ENCODE measurements around the gene HMGN4. TPM values are rescaled to one million over a fixed set of nuclear protein-coding genes. Genes with fewer than 3 reads are reported as not detected.
"Not testable (repeated sequence)": the region's sequence is repeated elsewhere in the genome, so short reads cannot be mapped to it uniquely, and the experiment has no call there.

Gene HMGN4
- total RNA-seq, 1 donor from 2014 or later, result 81.8 TPM

GRCh38 chr6:26543953-26544352 is 5.8 kb downstream of the HMGN4 start:
- Histone ChIP-seq H4K20me1 (ENCODE audit: low read depth) (peaks cover 5% of the 10 kb centered on the region), H3K27ac (no peak overlapping the region), H3K4me2 (no peak overlapping the region), H3K79me2 (ENCODE audit: low read depth) (peaks cover 39% of the 10 kb centered on the region), H3K4me1 (peaks cover 3% of the 10 kb centered on the region), H3K36me3 (peaks cover 3% of the 10 kb centered on the region), H3K9me3 (ENCODE audit: low read depth) (no peaks in the 10 kb centered on the region), H2AFZ (replicated peaks) (no peak overlapping the region), H3K27me3 (no peaks in the 10 kb centered on the region), H3F3A (ENCODE audit: low read depth) (peaks cover 17% of the 10 kb centered on the region), H3K9ac (no peak overlapping the region), H3K4me3 (no peak overlapping the region)
- no peaks in the 10 kb centered on the region for H3K9me3 Mint-ChIP-seq
- no peak for TF ChIP-seq EZH2 (IDR thresholded peaks at IDR 0.05)
- peak; percentile 31 for TF ChIP-seq CTCF (IDR thresholded peaks at IDR 0.05)
- no peak for TF ChIP-seq EZH2phosphoT487 (IDR thresholded peaks at IDR 0.05)
- H3K36me3 Mint-ChIP-seq, result peaks cover 11% of the 10 kb centered on the region
- H3K4me1 Mint-ChIP-seq, result peaks cover 18% of the 10 kb centered on the region
- H3K27ac Mint-ChIP-seq, result no peak overlapping the region
- H3K4me3 Mint-ChIP-seq, result no peak overlapping the region
- no peak for DNase-seq (ENCODE audit: low spot score)
- no peaks in the 10 kb centered on the region for H3K27me3 Mint-ChIP-seq (ENCODE audit: insufficient read depth, low read depth)

GRCh38 chr6:26544473-26544872 is 6.3 kb downstream of the HMGN4 start:
- Histone ChIP-seq H3K79me2 (ENCODE audit: low read depth) (peaks cover 34% of the 10 kb centered on the region), H3K4me3 (no peak overlapping the region), H2AFZ (replicated peaks) (no peak overlapping the region), H3K9me3 (ENCODE audit: low read depth) (no peaks in the 10 kb centered on the region), H3K9ac (no peak overlapping the region), H4K20me1 (ENCODE audit: low read depth) (peaks cover 5% of the 10 kb centered on the region), H3F3A (ENCODE audit: low read depth) (peaks cover 11% of the 10 kb centered on the region), H3K36me3 (peaks cover 3% of the 10 kb centered on the region), H3K4me2 (no peak overlapping the region), H3K27ac (no peak overlapping the region), H3K27me3 (no peaks in the 10 kb centered on the region), H3K4me1 (no peaks in the 10 kb centered on the region)
- no peak for DNase-seq (ENCODE audit: low spot score)
- Mint-ChIP-seq H3K36me3 (peaks cover 11% of the 10 kb centered on the region), H3K4me1 (peaks cover 14% of the 10 kb centered on the region), H3K9me3 (no peaks in the 10 kb centered on the region), H3K4me3 (no peak overlapping the region), H3K27me3 (ENCODE audit: insufficient read depth, low read depth) (no peaks in the 10 kb centered on the region), H3K27ac (no peak overlapping the region)
- TF ChIP-seq EZH2 (IDR thresholded peaks at IDR 0.05) (no peak), CTCF (IDR thresholded peaks at IDR 0.05) (no peak), EZH2phosphoT487 (IDR thresholded peaks at IDR 0.05) (no peak)

- H3K27ac Mint-ChIP-seq, result no peak overlapping the region
- Histone ChIP-seq H4K20me1 (ENCODE audit: low read depth) (no peaks in the 10 kb centered on the region), H3K4me1 (no peaks in the 10 kb centered on the region), H3K27me3 (no peaks in the 10 kb centered on the region), H3K79me2 (ENCODE audit: low read depth) (peaks cover 22% of the 10 kb centered on the region), H3F3A (ENCODE audit: low read depth) (peaks cover 20% of the 10 kb centered on the region), H3K4me2 (no peak overlapping the region), H3K36me3 (peaks cover 3% of the 10 kb centered on the region), H3K4me3 (no peak overlapping the region), H3K9me3 (ENCODE audit: low read depth) (no peaks in the 10 kb centered on the region), H3K9ac (no peak overlapping the region), H3K27ac (no peak overlapping the region), H2AFZ (replicated peaks) (no peak overlapping the region)
- peaks cover 9% of the 10 kb centered on the region for H3K4me1 Mint-ChIP-seq
- peaks cover 10% of the 10 kb centered on the region for H3K36me3 Mint-ChIP-seq
- TF ChIP-seq EZH2 (IDR thresholded peaks at IDR 0.05) (no peak), CTCF (IDR thresholded peaks at IDR 0.05) (no peak), EZH2phosphoT487 (IDR thresholded peaks at IDR 0.05) (no peak)
- DNase-seq (ENCODE audit: low spot score), result no peak
- no peaks in the 10 kb centered on the region for H3K27me3 Mint-ChIP-seq (ENCODE audit: insufficient read depth, low read depth)
- H3K9me3 Mint-ChIP-seq, result no peaks in the 10 kb centered on the region
- H3K4me3 Mint-ChIP-seq, result no peak overlapping the region
These were observed 7.5 kb downstream of the HMGN4 start for GRCh38 chr6:26545627-26546026.

GRCh38 chr6:26547363-26547762 is 9.2 kb downstream of the HMGN4 start:
- not testable (repeated sequence) for H3K9ac ChIP-seq; H3K4me3 ChIP-seq; H3K4me1 ChIP-seq; H2AFZ ChIP-seq (replicated peaks); H3K4me2 ChIP-seq; H3K27ac Mint-ChIP-seq; H3K4me1 Mint-ChIP-seq; H3K27me3 Mint-ChIP-seq (ENCODE audit: insufficient read depth, low read depth); H3K36me3 ChIP-seq; H3K27ac ChIP-seq; H3K79me2 ChIP-seq (ENCODE audit: low read depth); H3K4me3 Mint-ChIP-seq; H3K27me3 ChIP-seq; H3K9me3 Mint-ChIP-seq; H4K20me1 ChIP-seq (ENCODE audit: low read depth); H3K9me3 ChIP-seq (ENCODE audit: low read depth); DNase-seq (ENCODE audit: low spot score); H3K36me3 Mint-ChIP-seq
- H3F3A ChIP-seq (ENCODE audit: low read depth), result peaks cover 32% of the 10 kb centered on the region

Data from neural progenitor cell (in vitro differentiated cells).